Measurements from ENCODE around the gene OBP2A. TPM values are rescaled to one million over a fixed set of nuclear protein-coding genes. Genes with fewer than 3 reads are reported as not detected.

OBP2A gene
- total RNA-seq, 1 experiment from 2014 or later = not detected

DNA sequence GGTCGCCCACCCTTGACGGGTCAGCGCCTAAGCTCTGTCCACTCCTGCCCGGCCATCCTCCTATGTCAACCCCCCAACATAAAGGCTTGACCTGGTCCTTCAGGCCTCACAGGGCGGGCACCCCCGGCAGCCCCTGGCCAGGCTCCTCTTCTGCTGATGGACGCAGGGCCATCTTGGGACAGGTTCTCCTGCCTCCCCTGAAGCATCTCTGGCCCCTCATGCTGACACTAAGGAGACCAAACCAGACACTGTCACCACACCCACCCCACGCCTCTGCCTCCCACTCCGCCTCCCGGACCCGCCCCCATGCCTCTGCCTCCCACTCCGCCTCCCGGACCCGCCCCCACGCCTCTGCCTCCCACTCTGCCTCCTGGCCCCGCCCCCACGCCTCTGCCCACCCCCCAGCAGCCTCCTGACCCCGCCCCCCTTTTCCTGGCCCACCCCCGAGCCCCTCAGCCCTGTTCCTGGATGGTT is 6.8 kb downstream of the OBP2A start (continued):
- TF ChIP-seq, protein P1, sequence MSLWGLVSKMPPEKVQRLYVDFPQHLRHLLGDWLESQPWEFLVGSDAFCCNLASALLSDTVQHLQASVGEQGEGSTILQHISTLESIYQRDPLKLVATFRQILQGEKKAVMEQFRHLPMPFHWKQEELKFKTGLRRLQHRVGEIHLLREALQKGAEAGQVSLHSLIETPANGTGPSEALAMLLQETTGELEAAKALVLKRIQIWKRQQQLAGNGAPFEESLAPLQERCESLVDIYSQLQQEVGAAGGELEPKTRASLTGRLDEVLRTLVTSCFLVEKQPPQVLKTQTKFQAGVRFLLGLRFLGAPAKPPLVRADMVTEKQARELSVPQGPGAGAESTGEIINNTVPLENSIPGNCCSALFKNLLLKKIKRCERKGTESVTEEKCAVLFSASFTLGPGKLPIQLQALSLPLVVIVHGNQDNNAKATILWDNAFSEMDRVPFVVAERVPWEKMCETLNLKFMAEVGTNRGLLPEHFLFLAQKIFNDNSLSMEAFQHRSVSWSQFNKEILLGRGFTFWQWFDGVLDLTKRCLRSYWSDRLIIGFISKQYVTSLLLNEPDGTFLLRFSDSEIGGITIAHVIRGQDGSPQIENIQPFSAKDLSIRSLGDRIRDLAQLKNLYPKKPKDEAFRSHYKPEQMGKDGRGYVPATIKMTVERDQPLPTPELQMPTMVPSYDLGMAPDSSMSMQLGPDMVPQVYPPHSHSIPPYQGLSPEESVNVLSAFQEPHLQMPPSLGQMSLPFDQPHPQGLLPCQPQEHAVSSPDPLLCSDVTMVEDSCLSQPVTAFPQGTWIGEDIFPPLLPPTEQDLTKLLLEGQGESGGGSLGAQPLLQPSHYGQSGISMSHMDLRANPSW (CRISPR knock-in tag; conservative IDR thresholded peaks at IDR 0.05; ENCODE audit: low read depth) = no peak
- TF ChIP-seq ZNF396 (CRISPR knock-in tag; IDR thresholded peaks at IDR 0.05; ENCODE audit: borderline replicate concordance) (no peak), ELF4 (CRISPR knock-in tag; IDR thresholded peaks at IDR 0.05; ENCODE audit: low read depth) (no peak), ZBTB21 (CRISPR knock-in tag; IDR thresholded peaks at IDR 0.05; ENCODE audit: borderline replicate concordance) (no peak), MXD4 (CRISPR knock-in tag; IDR thresholded peaks at IDR 0.05; ENCODE audit: borderline replicate concordance) (no peak), JUN (CRISPR knock-in tag; IDR thresholded peaks at IDR 0.05) (no peak)
- TF ChIP-seq, protein P2, sequence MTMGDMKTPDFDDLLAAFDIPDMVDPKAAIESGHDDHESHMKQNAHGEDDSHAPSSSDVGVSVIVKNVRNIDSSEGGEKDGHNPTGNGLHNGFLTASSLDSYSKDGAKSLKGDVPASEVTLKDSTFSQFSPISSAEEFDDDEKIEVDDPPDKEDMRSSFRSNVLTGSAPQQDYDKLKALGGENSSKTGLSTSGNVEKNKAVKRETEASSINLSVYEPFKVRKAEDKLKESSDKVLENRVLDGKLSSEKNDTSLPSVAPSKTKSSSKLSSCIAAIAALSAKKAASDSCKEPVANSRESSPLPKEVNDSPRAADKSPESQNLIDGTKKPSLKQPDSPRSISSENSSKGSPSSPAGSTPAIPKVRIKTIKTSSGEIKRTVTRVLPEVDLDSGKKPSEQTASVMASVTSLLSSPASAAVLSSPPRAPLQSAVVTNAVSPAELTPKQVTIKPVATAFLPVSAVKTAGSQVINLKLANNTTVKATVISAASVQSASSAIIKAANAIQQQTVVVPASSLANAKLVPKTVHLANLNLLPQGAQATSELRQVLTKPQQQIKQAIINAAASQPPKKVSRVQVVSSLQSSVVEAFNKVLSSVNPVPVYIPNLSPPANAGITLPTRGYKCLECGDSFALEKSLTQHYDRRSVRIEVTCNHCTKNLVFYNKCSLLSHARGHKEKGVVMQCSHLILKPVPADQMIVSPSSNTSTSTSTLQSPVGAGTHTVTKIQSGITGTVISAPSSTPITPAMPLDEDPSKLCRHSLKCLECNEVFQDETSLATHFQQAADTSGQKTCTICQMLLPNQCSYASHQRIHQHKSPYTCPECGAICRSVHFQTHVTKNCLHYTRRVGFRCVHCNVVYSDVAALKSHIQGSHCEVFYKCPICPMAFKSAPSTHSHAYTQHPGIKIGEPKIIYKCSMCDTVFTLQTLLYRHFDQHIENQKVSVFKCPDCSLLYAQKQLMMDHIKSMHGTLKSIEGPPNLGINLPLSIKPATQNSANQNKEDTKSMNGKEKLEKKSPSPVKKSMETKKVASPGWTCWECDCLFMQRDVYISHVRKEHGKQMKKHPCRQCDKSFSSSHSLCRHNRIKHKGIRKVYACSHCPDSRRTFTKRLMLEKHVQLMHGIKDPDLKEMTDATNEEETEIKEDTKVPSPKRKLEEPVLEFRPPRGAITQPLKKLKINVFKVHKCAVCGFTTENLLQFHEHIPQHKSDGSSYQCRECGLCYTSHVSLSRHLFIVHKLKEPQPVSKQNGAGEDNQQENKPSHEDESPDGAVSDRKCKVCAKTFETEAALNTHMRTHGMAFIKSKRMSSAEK (CRISPR knock-in tag; IDR thresholded peaks at IDR 0.05; ENCODE audit: borderline replicate concordance) = no peak
- TF ChIP-seq, protein P3, sequence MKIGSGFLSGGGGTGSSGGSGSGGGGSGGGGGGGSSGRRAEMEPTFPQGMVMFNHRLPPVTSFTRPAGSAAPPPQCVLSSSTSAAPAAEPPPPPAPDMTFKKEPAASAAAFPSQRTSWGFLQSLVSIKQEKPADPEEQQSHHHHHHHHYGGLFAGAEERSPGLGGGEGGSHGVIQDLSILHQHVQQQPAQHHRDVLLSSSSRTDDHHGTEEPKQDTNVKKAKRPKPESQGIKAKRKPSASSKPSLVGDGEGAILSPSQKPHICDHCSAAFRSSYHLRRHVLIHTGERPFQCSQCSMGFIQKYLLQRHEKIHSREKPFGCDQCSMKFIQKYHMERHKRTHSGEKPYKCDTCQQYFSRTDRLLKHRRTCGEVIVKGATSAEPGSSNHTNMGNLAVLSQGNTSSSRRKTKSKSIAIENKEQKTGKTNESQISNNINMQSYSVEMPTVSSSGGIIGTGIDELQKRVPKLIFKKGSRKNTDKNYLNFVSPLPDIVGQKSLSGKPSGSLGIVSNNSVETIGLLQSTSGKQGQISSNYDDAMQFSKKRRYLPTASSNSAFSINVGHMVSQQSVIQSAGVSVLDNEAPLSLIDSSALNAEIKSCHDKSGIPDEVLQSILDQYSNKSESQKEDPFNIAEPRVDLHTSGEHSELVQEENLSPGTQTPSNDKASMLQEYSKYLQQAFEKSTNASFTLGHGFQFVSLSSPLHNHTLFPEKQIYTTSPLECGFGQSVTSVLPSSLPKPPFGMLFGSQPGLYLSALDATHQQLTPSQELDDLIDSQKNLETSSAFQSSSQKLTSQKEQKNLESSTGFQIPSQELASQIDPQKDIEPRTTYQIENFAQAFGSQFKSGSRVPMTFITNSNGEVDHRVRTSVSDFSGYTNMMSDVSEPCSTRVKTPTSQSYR (CRISPR knock-in tag; IDR thresholded peaks at IDR 0.05) = no peak

DNA sequence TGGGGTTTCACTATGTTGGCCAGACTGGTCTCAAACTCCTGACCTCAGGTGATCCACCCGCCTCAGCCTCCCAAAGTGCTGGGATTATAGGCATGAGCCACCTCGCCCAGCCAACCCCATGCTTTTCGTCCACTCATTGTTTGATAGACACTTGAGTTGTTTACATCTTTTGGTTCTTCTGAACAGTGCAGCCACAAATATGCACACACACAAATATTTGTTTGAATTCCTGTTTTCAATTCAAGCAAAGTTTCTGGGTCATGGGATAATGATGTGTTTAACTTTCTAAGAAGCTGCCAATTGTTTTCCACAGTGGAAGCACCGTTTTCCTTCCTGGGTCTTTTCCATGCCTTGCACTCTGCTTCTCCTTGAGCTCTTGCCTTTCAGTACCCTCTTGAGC is 8.8 kb downstream of the OBP2A start:
- Mint-ChIP-seq H3K27me3 (ENCODE audit: low read depth) (no peaks in the 10 kb centered on the region), H3K4me1 (peaks cover 9% of the 10 kb centered on the region), H3K36me3 (no peaks in the 10 kb centered on the region), H3K27ac (no peak overlapping the region), H3K4me3 (no peak overlapping the region), H3K9me3 (no peaks in the 10 kb centered on the region)
- POLR2A ChIA-PET = no interaction called here
- CTCF ChIA-PET = interaction anchor here (1.1 kb wide), 1 partner anchor 114 kb away, joined by 3 read pairs; no protein-coding TSS in a partner anchor
- no peak for ATAC-seq
- DNase-seq (ENCODE audit: low spot score) = no peak
- no peak for TF ChIP-seq ELF4 (CRISPR knock-in tag; IDR thresholded peaks at IDR 0.05; ENCODE audit: low read depth)
- TF ChIP-seq, protein P4, sequence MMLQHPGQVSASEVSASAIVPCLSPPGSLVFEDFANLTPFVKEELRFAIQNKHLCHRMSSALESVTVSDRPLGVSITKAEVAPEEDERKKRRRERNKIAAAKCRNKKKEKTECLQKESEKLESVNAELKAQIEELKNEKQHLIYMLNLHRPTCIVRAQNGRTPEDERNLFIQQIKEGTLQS (CRISPR knock-in tag; conservative IDR thresholded peaks at IDR 0.05) = no peak
- TF ChIP-seq ZNF263 (CRISPR knock-in tag; IDR thresholded peaks at IDR 0.05; ENCODE audit: low read depth) = no peak
- TF ChIP-seq ZNF317 (CRISPR knock-in tag; IDR thresholded peaks at IDR 0.05; ENCODE audit: borderline replicate concordance, low read depth) = no peak
- TF ChIP-seq, protein P5, sequence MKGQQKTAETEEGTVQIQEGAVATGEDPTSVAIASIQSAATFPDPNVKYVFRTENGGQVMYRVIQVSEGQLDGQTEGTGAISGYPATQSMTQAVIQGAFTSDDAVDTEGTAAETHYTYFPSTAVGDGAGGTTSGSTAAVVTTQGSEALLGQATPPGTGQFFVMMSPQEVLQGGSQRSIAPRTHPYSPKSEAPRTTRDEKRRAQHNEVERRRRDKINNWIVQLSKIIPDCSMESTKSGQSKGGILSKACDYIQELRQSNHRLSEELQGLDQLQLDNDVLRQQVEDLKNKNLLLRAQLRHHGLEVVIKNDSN (CRISPR knock-in tag; IDR thresholded peaks at IDR 0.05) = no peak
- TF ChIP-seq CREM (CRISPR knock-in tag; IDR thresholded peaks at IDR 0.05) = no peak
- TF ChIP-seq, protein P6, sequence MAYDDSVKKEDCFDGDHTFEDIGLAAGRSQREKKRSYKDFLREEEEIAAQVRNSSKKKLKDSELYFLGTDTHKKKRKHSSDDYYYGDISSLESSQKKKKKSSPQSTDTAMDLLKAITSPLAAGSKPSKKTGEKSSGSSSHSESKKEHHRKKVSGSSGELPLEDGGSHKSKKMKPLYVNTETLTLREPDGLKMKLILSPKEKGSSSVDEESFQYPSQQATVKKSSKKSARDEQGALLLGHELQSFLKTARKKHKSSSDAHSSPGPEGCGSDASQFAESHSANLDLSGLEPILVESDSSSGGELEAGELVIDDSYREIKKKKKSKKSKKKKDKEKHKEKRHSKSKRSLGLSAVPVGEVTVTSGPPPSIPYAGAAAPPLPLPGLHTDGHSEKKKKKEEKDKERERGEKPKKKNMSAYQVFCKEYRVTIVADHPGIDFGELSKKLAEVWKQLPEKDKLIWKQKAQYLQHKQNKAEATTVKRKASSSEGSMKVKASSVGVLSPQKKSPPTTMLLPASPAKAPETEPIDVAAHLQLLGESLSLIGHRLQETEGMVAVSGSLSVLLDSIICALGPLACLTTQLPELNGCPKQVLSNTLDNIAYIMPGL (CRISPR knock-in tag; IDR thresholded peaks at IDR 0.05) = no peak
- no peak for TF ChIP-seq ZNF232 (CRISPR knock-in tag; IDR thresholded peaks at IDR 0.05)
- TF ChIP-seq CREB1 (CRISPR knock-in tag; IDR thresholded peaks at IDR 0.05) = no peak
- TF ChIP-seq, protein P7, sequence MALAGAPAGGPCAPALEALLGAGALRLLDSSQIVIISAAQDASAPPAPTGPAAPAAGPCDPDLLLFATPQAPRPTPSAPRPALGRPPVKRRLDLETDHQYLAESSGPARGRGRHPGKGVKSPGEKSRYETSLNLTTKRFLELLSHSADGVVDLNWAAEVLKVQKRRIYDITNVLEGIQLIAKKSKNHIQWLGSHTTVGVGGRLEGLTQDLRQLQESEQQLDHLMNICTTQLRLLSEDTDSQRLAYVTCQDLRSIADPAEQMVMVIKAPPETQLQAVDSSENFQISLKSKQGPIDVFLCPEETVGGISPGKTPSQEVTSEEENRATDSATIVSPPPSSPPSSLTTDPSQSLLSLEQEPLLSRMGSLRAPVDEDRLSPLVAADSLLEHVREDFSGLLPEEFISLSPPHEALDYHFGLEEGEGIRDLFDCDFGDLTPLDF (CRISPR knock-in tag; IDR thresholded peaks at IDR 0.05) = no peak
- TF ChIP-seq ZNF219 (CRISPR knock-in tag; IDR thresholded peaks at IDR 0.05; ENCODE audit: borderline replicate concordance) = no peak
- TF ChIP-seq FOXJ3 (CRISPR knock-in tag; IDR thresholded peaks at IDR 0.05; ENCODE audit: borderline replicate concordance) = no peak
- TF ChIP-seq MYBL2 (CRISPR knock-in tag; IDR thresholded peaks at IDR 0.05) = no peak
- TF ChIP-seq TEAD1 (CRISPR knock-in tag; IDR thresholded peaks at IDR 0.05) = no peak

Data from WTC11 (cell line).